Transverse colon (tissue), 4 donors: Measurements from ENCODE around the gene PPP1CC.

Source experiments
- EP300 ChIP-seq: sonication (generic); formaldehyde crosslinking; IDR thresholded peaks from one replicate; pipeline ENCODE4 v1.6.1; 2017; ENCODE audit warnings: antibody characterized with exemption, low read depth
- POLR2A ChIP-seq: fragments of 450-650 bp; IDR thresholded peaks from one replicate; pipeline ENCODE4 v1.6.1; 2016; ENCODE audit warnings: antibody characterized with exemption, mild to moderate bottlenecking, moderate library complexity
- POLR2AphosphoS5 ChIP-seq, 3 donors: sonication (generic); formaldehyde crosslinking; IDR thresholded peaks; one replicate each; pipeline ENCODE4 v1.6.1; 2016; ENCODE audit warnings: antibody characterized with exemption in 3 of 3
- TF ChIP-seq, protein P1 (sequence below), 5 experiments: fragments of 200-600 bp in 3 of 5; fragments of 450-650 bp in 2 of 5; sonication (generic) in 3 of 5; IDR thresholded peaks; 1 replicate in 2 of 5; 2 replicates in 3 of 5; pipeline ENCODE4 v1.5.1; 2016 to 2017; ENCODE audit warnings: antibody characterized with exemption in 5 of 5, inconsistent platforms in 3 of 5, mild to moderate bottlenecking in 2 of 5, moderate library complexity in 1 of 5

DNA sequence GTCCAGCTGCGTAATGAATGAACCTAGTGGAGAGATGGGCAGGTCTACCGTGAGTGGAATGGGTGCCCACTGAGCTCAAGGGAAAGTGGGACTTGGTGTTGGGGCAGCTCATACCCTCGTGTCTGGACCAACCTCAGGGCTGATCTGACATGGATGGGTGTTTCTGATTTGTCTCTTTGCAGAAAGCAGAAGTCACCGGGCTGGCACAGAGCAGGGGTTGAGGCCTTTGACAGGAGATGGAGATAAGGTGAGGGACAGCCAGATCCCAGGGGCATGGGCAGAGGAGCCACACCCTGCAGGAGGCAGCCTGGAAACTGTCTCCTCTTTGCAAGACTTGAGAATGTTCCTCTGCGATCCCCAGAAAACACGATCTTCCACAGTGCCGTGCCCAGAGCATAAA is 20.9 kb upstream of the PPP1CC start:
- TF ChIP-seq, protein P1, sequence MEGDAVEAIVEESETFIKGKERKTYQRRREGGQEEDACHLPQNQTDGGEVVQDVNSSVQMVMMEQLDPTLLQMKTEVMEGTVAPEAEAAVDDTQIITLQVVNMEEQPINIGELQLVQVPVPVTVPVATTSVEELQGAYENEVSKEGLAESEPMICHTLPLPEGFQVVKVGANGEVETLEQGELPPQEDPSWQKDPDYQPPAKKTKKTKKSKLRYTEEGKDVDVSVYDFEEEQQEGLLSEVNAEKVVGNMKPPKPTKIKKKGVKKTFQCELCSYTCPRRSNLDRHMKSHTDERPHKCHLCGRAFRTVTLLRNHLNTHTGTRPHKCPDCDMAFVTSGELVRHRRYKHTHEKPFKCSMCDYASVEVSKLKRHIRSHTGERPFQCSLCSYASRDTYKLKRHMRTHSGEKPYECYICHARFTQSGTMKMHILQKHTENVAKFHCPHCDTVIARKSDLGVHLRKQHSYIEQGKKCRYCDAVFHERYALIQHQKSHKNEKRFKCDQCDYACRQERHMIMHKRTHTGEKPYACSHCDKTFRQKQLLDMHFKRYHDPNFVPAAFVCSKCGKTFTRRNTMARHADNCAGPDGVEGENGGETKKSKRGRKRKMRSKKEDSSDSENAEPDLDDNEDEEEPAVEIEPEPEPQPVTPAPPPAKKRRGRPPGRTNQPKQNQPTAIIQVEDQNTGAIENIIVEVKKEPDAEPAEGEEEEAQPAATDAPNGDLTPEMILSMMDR (IDR thresholded peaks at IDR 0.05) = no peak
- TF ChIP-seq EP300 (no peak), POLR2AphosphoS5 (IDR thresholded peaks at IDR 0.05) (no peak), POLR2A (no peak)
